ENCODE measurements around the gene DBN1. TPM values are rescaled to one million over a fixed set of nuclear protein-coding genes. Genes with fewer than 3 reads are reported as not detected.
A peak's percentile ranks its signal among the peaks of the same experiment; 100 is the strongest.

Gene DBN1
- total and polyA plus RNA-seq, 9 of the 15 experiments (the other 6 are each of a cell fraction or from before 2014, with no cell fraction given), result 0.25 to 87.2 (median 27.9) TPM

- TF ChIP-seq PML (IDR thresholded peaks at IDR 0.05; ENCODE audit: low read length) (peak; percentile 39; the same call in 1 of the 2 replicates), KAT2B (IDR thresholded peaks at IDR 0.05; ENCODE audit: low read depth, low read length) (no peak), ZBTB8A (IDR thresholded peaks at IDR 0.05; ENCODE audit: partially characterized antibody) (no peak), ZC3H4 (CRISPR knock-in tag; IDR thresholded peaks at IDR 0.05; ENCODE audit: borderline replicate concordance) (no peak), ZNF12 (CRISPR knock-in tag; IDR thresholded peaks at IDR 0.05) (no peak), SIN3A (IDR thresholded peaks at IDR 0.05; ENCODE audit: borderline replicate concordance in 2 of 2, control insufficient read depth in 1 of 2, low read depth in 2 of 2, low read length in 2 of 2) (peak; percentile 58 to 90; a peak in 2 of 4 replicates), IRF2 (CRISPR knock-in tag; IDR thresholded peaks at IDR 0.05) (no peak), TEAD4 (IDR thresholded peaks at IDR 0.05; ENCODE audit: low read length) (no peak), TEAD4 (CRISPR knock-in tag; IDR thresholded peaks at IDR 0.05; ENCODE audit: borderline replicate concordance) (no peak), ZNF445 (CRISPR knock-in tag; IDR thresholded peaks at IDR 0.05; ENCODE audit: low read depth) (no peak), FOXM1 (IDR thresholded peaks at IDR 0.05; ENCODE audit: low read depth) (no peak), FOXM1 (CRISPR knock-in tag; IDR thresholded peaks at IDR 0.05; ENCODE audit: low read depth) (no peak), THRAP3 (IDR thresholded peaks at IDR 0.05; ENCODE audit: borderline replicate concordance) (no peak), ARID1B (IDR thresholded peaks at IDR 0.05) (no peak), NCOA6 (IDR thresholded peaks at IDR 0.05) (no peak), HDGF (IDR thresholded peaks at IDR 0.05) (no peak), ZNF696 (CRISPR knock-in tag; conservative IDR thresholded peaks at IDR 0.05) (no peak), CTCFL (IDR thresholded peaks at IDR 0.05; ENCODE audit: borderline replicate concordance, insufficient read depth, low read depth, low read length, poor library complexity, severe bottlenecking) (peak; percentile 88), TOE1 (IDR thresholded peaks at IDR 0.05; ENCODE audit: borderline replicate concordance) (no peak), TOE1 (CRISPR knock-in tag; IDR thresholded peaks at IDR 0.05; ENCODE audit: borderline replicate concordance, low read depth) (no peak), RUNX1 (IDR thresholded peaks at IDR 0.05; ENCODE audit: low read depth) (no peak), ZNF282 (CRISPR knock-in tag; IDR thresholded peaks at IDR 0.05) (no peak), CHD2 (IDR thresholded peaks at IDR 0.05; ENCODE audit: low read depth, low read length) (no peak), PHB2 (IDR thresholded peaks at IDR 0.05; ENCODE audit: low read depth) (no peak)
- TF ChIP-seq, protein P1, sequence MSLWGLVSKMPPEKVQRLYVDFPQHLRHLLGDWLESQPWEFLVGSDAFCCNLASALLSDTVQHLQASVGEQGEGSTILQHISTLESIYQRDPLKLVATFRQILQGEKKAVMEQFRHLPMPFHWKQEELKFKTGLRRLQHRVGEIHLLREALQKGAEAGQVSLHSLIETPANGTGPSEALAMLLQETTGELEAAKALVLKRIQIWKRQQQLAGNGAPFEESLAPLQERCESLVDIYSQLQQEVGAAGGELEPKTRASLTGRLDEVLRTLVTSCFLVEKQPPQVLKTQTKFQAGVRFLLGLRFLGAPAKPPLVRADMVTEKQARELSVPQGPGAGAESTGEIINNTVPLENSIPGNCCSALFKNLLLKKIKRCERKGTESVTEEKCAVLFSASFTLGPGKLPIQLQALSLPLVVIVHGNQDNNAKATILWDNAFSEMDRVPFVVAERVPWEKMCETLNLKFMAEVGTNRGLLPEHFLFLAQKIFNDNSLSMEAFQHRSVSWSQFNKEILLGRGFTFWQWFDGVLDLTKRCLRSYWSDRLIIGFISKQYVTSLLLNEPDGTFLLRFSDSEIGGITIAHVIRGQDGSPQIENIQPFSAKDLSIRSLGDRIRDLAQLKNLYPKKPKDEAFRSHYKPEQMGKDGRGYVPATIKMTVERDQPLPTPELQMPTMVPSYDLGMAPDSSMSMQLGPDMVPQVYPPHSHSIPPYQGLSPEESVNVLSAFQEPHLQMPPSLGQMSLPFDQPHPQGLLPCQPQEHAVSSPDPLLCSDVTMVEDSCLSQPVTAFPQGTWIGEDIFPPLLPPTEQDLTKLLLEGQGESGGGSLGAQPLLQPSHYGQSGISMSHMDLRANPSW (CRISPR knock-in tag; IDR thresholded peaks at IDR 0.05), result no peak
- TF ChIP-seq, protein P2, sequence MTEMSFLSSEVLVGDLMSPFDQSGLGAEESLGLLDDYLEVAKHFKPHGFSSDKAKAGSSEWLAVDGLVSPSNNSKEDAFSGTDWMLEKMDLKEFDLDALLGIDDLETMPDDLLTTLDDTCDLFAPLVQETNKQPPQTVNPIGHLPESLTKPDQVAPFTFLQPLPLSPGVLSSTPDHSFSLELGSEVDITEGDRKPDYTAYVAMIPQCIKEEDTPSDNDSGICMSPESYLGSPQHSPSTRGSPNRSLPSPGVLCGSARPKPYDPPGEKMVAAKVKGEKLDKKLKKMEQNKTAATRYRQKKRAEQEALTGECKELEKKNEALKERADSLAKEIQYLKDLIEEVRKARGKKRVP (CRISPR knock-in tag; IDR thresholded peaks at IDR 0.05), result no peak
These were observed 18.9 kb downstream of the DBN1 start (continued) for GRCh38 chr5:177454397-177455035.

All from K562 (cell line).